H1 (cell line): ENCODE measurements around the gene HLA-F. TPM values are rescaled to one million over a fixed set of nuclear protein-coding genes. Genes with fewer than 3 reads are reported as not detected.

Experiments used
- CTCF ChIA-PET: fragments of 300-600 bp; sonication (Branson Sonifier 250); formaldehyde crosslinking; loops from one replicate; lab custom pipeline; 2021; ENCODE audit not compliant: partially characterized antibody; lab: Charles Lee
- POLR2A ChIA-PET: fragments of 300-600 bp; sonication (Branson Sonifier 250); formaldehyde crosslinking; loops from one replicate; lab custom pipeline; 2021; ENCODE audit warnings: inconsistent platforms; ENCODE audit not compliant: partially characterized antibody; lab: Charles Lee
- DNase-seq, 2 experiments: peaks; one replicate each; pipeline versions ENCODE4 v3.0.0 to v3.0.0-alpha.2; 2010 to 2022; ENCODE audit warnings: low spot score in 2 of 2, low read depth in 1 of 2, mixed read lengths in 1 of 2
- FAIRE-seq: peaks from 2 replicates; lab custom pipeline; 2011; peaks lifted over from hg19 to GRCh38; lab: Jason Lieb, UNC
- H2AFZ ChIP-seq: 2 replicates; pipeline ENCODE4 v1.8.1; 2012; ENCODE audit warnings: low read length, inconsistent platforms
- H2AK5ac ChIP-seq: 2 replicates; pipeline ENCODE4 v1.6.1; 2013; ENCODE audit warnings: low read depth, low read length
- H2BK120ac ChIP-seq: replicated peaks from 2 replicates; pipeline ENCODE3; 2013; ENCODE audit warnings: low read depth, low read length, inconsistent platforms
- H2BK12ac ChIP-seq: 2 replicates; pipeline ENCODE4 v1.6.1; 2013; ENCODE audit warnings: low read depth, low read length
- H2BK15ac ChIP-seq: 2 replicates; pipeline ENCODE4 v1.6.1; 2013; ENCODE audit warnings: low read length
- H2BK20ac ChIP-seq: 2 replicates; pipeline ENCODE4 v1.6.1; 2013; ENCODE audit warnings: low read length
- H2BK5ac ChIP-seq: 2 replicates; pipeline ENCODE4 v1.6.1; 2013; ENCODE audit warnings: low read depth, low read length
- H3K14ac ChIP-seq: 2 replicates; pipeline ENCODE4 v1.6.1; 2013; ENCODE audit warnings: inconsistent platforms; ENCODE audit not compliant: insufficient read length
- H3K18ac ChIP-seq: 2 replicates; pipeline ENCODE4 v1.6.1; 2013; ENCODE audit warnings: low read length; ENCODE audit errors: extremely low read depth
- H3K23ac ChIP-seq: 2 replicates; pipeline ENCODE4 v1.6.1; 2013; ENCODE audit warnings: inconsistent platforms; ENCODE audit not compliant: insufficient read length
- H3K23me2 ChIP-seq: 2 replicates; pipeline ENCODE4 v1.6.1; 2013; ENCODE audit warnings: low read depth, low read length
- H3K27ac ChIP-seq: 2 replicates; pipeline ENCODE4 v1.6.1; 2011; ENCODE audit warnings: low read depth, low read length, inconsistent platforms
- H3K27me3 ChIP-seq, 4 experiments: replicated peaks in 1 of 4; 1 replicate in 1 of 4; 2 replicates in 3 of 4; pipeline versions ENCODE4 v1.6.1 to v1.8.1; 2011 to 2013; ENCODE audit warnings: low read length in 3 of 4, mild to moderate bottlenecking in 3 of 4, inconsistent platforms in 2 of 4, mixed read lengths in 2 of 4, moderate library complexity in 1 of 4; ENCODE audit not compliant: control insufficient read depth in 3 of 4, insufficient read depth in 3 of 4; ENCODE audit errors: extremely low read depth in 1 of 4
- H3K36me3 ChIP-seq, 4 experiments: 2 replicates each; pipeline versions ENCODE4 v1.6.1 to v1.8.1; 2011 to 2013; ENCODE audit warnings: mild to moderate bottlenecking in 4 of 4, low read length in 3 of 4, moderate library complexity in 2 of 4, control low read depth in 1 of 4, inconsistent platforms in 1 of 4; ENCODE audit not compliant: insufficient read depth in 4 of 4, control insufficient read depth in 2 of 4
- H3K4ac ChIP-seq: replicated peaks from 2 replicates; pipeline ENCODE3; 2013; ENCODE audit warnings: low read length, low read depth, mixed read lengths, inconsistent platforms; ENCODE audit not compliant: insufficient read length
- H3K4me1 ChIP-seq, 4 experiments: replicated peaks in 1 of 4; 1 replicate in 1 of 4; 2 replicates in 3 of 4; pipeline versions ENCODE4 v1.6.1 to v1.8.1; 2011 to 2013; ENCODE audit warnings: low read length in 3 of 4, inconsistent platforms in 2 of 4, mixed read lengths in 1 of 4; ENCODE audit not compliant: insufficient read depth in 4 of 4, control insufficient read depth in 3 of 4
- H3K4me2 ChIP-seq, 2 experiments: 2 replicates each; pipeline versions ENCODE4 v1.6.1 to v1.8.1; 2011 to 2013; ENCODE audit warnings: low read depth in 2 of 2, low read length in 2 of 2, control low read depth in 1 of 2, inconsistent platforms in 1 of 2, mild to moderate bottlenecking in 1 of 2; ENCODE audit not compliant: insufficient read depth in 1 of 2
- H3K4me3 ChIP-seq, 4 experiments: fragments of 200-600, 300-600 bp in 1 of 4; sonication (generic), shearing (Covaris generic), sonication (Bioruptor Twin) in 1 of 4; 2 replicates each; pipeline versions ENCODE4 v1.5.1 to v1.8.1; 2011 to 2016; ENCODE audit warnings: low read length in 4 of 4, low read depth in 3 of 4, control low read depth in 2 of 4, inconsistent platforms in 2 of 4, mild to moderate bottlenecking in 2 of 4, mixed read lengths in 1 of 4, moderate library complexity in 1 of 4; ENCODE audit not compliant: insufficient read depth in 2 of 4; ENCODE audit errors: extremely low read depth in 1 of 4
- H3K56ac ChIP-seq: replicated peaks from 2 replicates; pipeline ENCODE3; 2013; ENCODE audit warnings: low read depth, mild to moderate bottlenecking, mixed read lengths, low read length, inconsistent platforms; ENCODE audit not compliant: insufficient read length
- H3K79me1 ChIP-seq: 2 replicates; pipeline ENCODE4 v1.6.1; 2013; ENCODE audit warnings: low read depth, low read length, control low read depth
- H3K79me2 ChIP-seq, 2 experiments: 2 replicates each; pipeline versions ENCODE4 v1.6.1 to v1.8.1; 2012 to 2013; ENCODE audit warnings: low read length in 2 of 2, mild to moderate bottlenecking in 2 of 2, inconsistent platforms in 1 of 2; ENCODE audit not compliant: insufficient read depth in 2 of 2, control insufficient read depth in 1 of 2
- H3K9ac ChIP-seq, 4 experiments: replicated peaks in 1 of 4; 1 replicate in 1 of 4; 2 replicates in 3 of 4; pipeline versions ENCODE4 v1.6.1 to v1.8.1; 2011 to 2013; ENCODE audit warnings: low read depth in 3 of 4, low read length in 3 of 4, control low read depth in 2 of 4, mild to moderate bottlenecking in 2 of 4, moderate library complexity in 2 of 4, inconsistent platforms in 1 of 4; ENCODE audit errors: extremely low read depth in 1 of 4
- H3K9me3 ChIP-seq, 2 experiments: 2 replicates each; pipeline versions ENCODE4 v1.6.1 to v1.8.1; 2012 to 2013; ENCODE audit warnings: mild to moderate bottlenecking in 2 of 2, moderate library complexity in 2 of 2, control low read depth in 1 of 2, inconsistent platforms in 1 of 2, low read depth in 1 of 2, low read length in 1 of 2, mixed read lengths in 1 of 2; ENCODE audit not compliant: insufficient read depth in 2 of 2
- H4K20me1 ChIP-seq, 2 experiments: replicated peaks in 1 of 2; 2 replicates each; pipeline versions ENCODE3 to v1.8.1; 2011 to 2013; ENCODE audit warnings: inconsistent platforms in 2 of 2, low read length in 2 of 2, mild to moderate bottlenecking in 1 of 2; ENCODE audit not compliant: insufficient read depth in 2 of 2, control insufficient read depth in 1 of 2
- H4K5ac ChIP-seq: 2 replicates; pipeline ENCODE4 v1.6.1; 2013; ENCODE audit warnings: low read length, low read depth, mixed read lengths, inconsistent platforms; ENCODE audit not compliant: insufficient read length
- H4K8ac ChIP-seq: 2 replicates; pipeline ENCODE4 v1.8.0; 2013; ENCODE audit warnings: mild to moderate bottlenecking, moderate library complexity, low read length, inconsistent platforms; ENCODE audit not compliant: insufficient read depth; ENCODE audit errors: extremely low read depth
- H4K91ac ChIP-seq: replicated peaks from 2 replicates; pipeline ENCODE3; 2013; ENCODE audit warnings: low read length, mixed read lengths, inconsistent platforms; ENCODE audit not compliant: insufficient read length
- ASH2L ChIP-seq: fragments of 200-600, 300-600 bp; sonication (generic); IDR thresholded peaks from one replicate; pipeline ENCODE4 v1.7.1; 2017; ENCODE audit warnings: low read length
- BACH1 ChIP-seq: IDR thresholded peaks from 2 replicates; pipeline ENCODE4 v1.6.1; 2012; ENCODE audit warnings: low read length, improper control_type of control experiment
- CHD2 ChIP-seq: IDR thresholded peaks from 2 replicates; pipeline ENCODE4 v1.6.1; 2012; ENCODE audit warnings: low read length, improper control_type of control experiment
- POLR2A ChIP-seq, 2 experiments: IDR thresholded peaks; 1 replicate in 1 of 2; 2 replicates in 1 of 2; pipeline ENCODE4 v1.6.1; 2011; ENCODE audit warnings: low read depth in 2 of 2, low read length in 2 of 2, mild to moderate bottlenecking in 2 of 2; ENCODE audit errors: control extremely low read depth in 1 of 2
- RAD21 ChIP-seq, 2 experiments: IDR thresholded peaks in 1 of 2; conservative IDR thresholded peaks in 1 of 2; 2 replicates each; pipeline ENCODE4 v1.6.1; 2011; ENCODE audit warnings: low read depth in 2 of 2, low read length in 2 of 2, improper control_type of control experiment in 1 of 2, inconsistent platforms in 1 of 2, mild to moderate bottlenecking in 1 of 2, moderate library complexity in 1 of 2
- RXRA ChIP-seq: IDR thresholded peaks from 2 replicates; pipeline ENCODE4 v1.6.1; 2011; ENCODE audit warnings: low read depth, mild to moderate bottlenecking, low read length, moderate library complexity; ENCODE audit not compliant: insufficient read depth
- SAP30 ChIP-seq: fragments of 300-600 bp; sonication (generic); IDR thresholded peaks from 2 replicates; pipeline ENCODE4 v1.7.1; 2012; ENCODE audit warnings: low read length, moderate library complexity, mild to moderate bottlenecking, inconsistent platforms; ENCODE audit not compliant: insufficient read depth, insufficient replicate concordance
- SP1 ChIP-seq: IDR thresholded peaks from 2 replicates; pipeline ENCODE4 v1.6.1; 2011; ENCODE audit warnings: low read depth, low read length
- SP4 ChIP-seq: IDR thresholded peaks from 2 replicates; pipeline ENCODE4 v1.6.1; 2012; ENCODE audit warnings: low read length, inconsistent platforms
- TAF7 ChIP-seq: optimal IDR thresholded peaks from 2 replicates; pipeline ENCODE3; 2011; ENCODE audit warnings: low read depth, mild to moderate bottlenecking, inconsistent platforms, low read length, moderate library complexity, borderline replicate concordance
- WGBS, 2 experiments: shearing (Covaris generic) in 1 of 2; methylation state at CpG; one replicate each; pipeline versions ENCODE4 v1.1.6 to v1.1.7; 2013 to 2015; ENCODE audit warnings: low lambda C conversion rate in 2 of 2, mixed read lengths in 2 of 2, inconsistent platforms in 1 of 2, low coverage in 1 of 2, missing lambda C conversion rate in 1 of 2; ENCODE audit not compliant: insufficient replicate concordance in 2 of 2, insufficient coverage in 1 of 2, insufficient read length in 1 of 2; ENCODE audit errors: extremely low coverage in 1 of 2, missing lambda C conversion rate in 1 of 2; 5-methylcytosine and 5-hydroxymethylcytosine counted together
- polyA plus RNA-seq, 7 experiments: library from polyadenylated mRNA; depleted of rRNA in 3 of 7; stranded (reverse) in 5 of 7; unstranded in 2 of 7; fragments of >200 nt in 5 of 7; fragments of 200-250 nt in 2 of 7; gene quantifications; 1 replicate in 5 of 7; 2 replicates in 1 of 7; 4 replicates in 1 of 7; pipeline versions ENCODE4 v1.2.1 to v1.2.3, GENCODE V29; 2011 to 2013; ENCODE audit warnings: missing spikeins in 2 of 7, mixed read lengths in 2 of 7
- total RNA-seq: library from RNA; stranded (reverse); fragmentation: NEBNext Ultra II Directional; extraction: Animal tissue kit (Norgen Biotek cat#: 25700); gene quantifications from 2 replicates; pipeline ENCODE4 v1.2.1, GENCODE V29; 2021
- TF ChIP-seq, protein P1 (sequence below): IDR thresholded peaks from 2 replicates; pipeline ENCODE4 v1.6.1; 2012; ENCODE audit warnings: inconsistent platforms
- TF ChIP-seq, protein P2 (sequence below): IDR thresholded peaks from 2 replicates; pipeline ENCODE4 v1.6.1; 2011; ENCODE audit warnings: low read depth, mild to moderate bottlenecking, low read length; ENCODE audit not compliant: insufficient read depth

The HLA-F gene
- total and polyA plus RNA-seq, 2 of the 8 experiments (the other 6 are each of a cell fraction or from before 2014, with no cell fraction given), result 9.6 to 11.7 TPM

DNA sequence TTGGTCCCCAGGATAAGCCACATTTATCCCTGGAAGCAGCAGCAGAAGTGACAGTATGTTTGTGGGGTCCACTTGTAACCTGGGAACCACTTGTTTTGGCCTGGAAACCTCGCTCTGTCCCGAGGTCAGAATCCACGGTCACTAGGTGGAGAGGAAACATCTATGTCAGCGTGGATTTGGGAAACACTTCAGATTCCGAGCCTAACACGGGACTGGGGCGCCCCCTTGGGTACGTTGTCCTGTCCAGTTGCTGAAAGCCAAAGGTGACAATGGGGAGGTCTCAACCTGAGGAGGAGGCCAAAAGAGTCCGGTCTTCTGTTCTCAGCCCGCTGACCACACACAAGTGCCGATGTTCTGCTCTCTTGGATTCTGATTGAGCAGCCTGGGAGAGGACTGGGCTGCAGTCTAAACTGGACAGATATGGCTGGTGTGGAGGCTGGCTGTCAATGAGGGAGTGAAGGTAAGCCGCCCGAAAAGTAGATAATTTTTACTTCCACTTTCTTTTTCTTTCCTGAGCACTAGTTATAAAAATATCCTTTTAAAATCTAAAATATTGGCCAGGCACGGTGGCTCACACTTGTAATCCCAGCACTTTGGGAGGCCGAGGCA, 37.4 kb upstream of the HLA-F start:
- H3K14ac ChIP-seq, result no peak overlapping the region
- no peaks in the 10 kb centered on the region for H3K27me3 ChIP-seq
- no peaks in the 10 kb centered on the region for H4K20me1 ChIP-seq
- no peak overlapping the region for H3K9ac ChIP-seq
- H2AK5ac ChIP-seq, result no peak overlapping the region
- no peak overlapping the region for H3K56ac ChIP-seq
- WGBS, 2 experiments, result 56% methylated on average over 15 of the region's 15 CpGs; no CpG with 5 or more reads in 1 of the 2 experiments
- CTCF ChIA-PET, result interaction anchor here (0.6 to 12.7 kb wide), 10 partner anchors 10 to 78 kb away, joined by 3 to 502 read pairs (median 8); partner anchors contain the start of gene MOG
- H3K36me3 ChIP-seq, result no peaks in the 10 kb centered on the region
- POLR2A ChIA-PET, result interaction anchor here (1.1 kb wide), 1 partner anchor 87 kb away, joined by 3 read pairs; no protein-coding TSS in a partner anchor
- FAIRE-seq (peak; percentile 85), DNase-seq (peak in 1 of 2 experiments; percentile 88)
- no peak overlapping the region for H4K5ac ChIP-seq
- H3K27ac ChIP-seq, result no peak overlapping the region
- no peak overlapping the region for H2BK15ac ChIP-seq
- H3K9me3 ChIP-seq, result peaks cover 0 to 6% of the 10 kb centered on the region in 2 experiments; a peak in 2 of 4 replicates
- H2BK20ac ChIP-seq, result no peak overlapping the region
- H3K18ac ChIP-seq, result no peak overlapping the region
- H3K4me2 ChIP-seq, result no peak overlapping the region
- no peak overlapping the region for H3K4ac ChIP-seq
- no peaks in the 10 kb centered on the region for H3K79me1 ChIP-seq
- H3K4me3 ChIP-seq, result no peak overlapping the region
- no peak overlapping the region for H4K8ac ChIP-seq
- 0 out of 2 replicates have a peak overlapping the region, but pooled peaks have one; percentile 82 for H2AFZ ChIP-seq
- H3K23ac ChIP-seq, result no peak overlapping the region
- no peak overlapping the region for H4K91ac ChIP-seq
- peaks cover 0 to 8% (median 0%) of the 10 kb centered on the region in 4 experiments; a peak in 4 of 7 replicates for H3K4me1 ChIP-seq
- H3K23me2 ChIP-seq, result no peaks in the 10 kb centered on the region
- H3K79me2 ChIP-seq, result no peaks in the 10 kb centered on the region
- H2BK5ac ChIP-seq, result no peak overlapping the region
- no peak overlapping the region; the same call in 1 of the 2 replicates for H2BK12ac ChIP-seq
- H2BK120ac ChIP-seq, result no peak overlapping the region
- TF ChIP-seq CHD2 (no peak), TAF7 (no peak), BACH1 (peak; percentile 60; the same call in 1 of the 2 replicates), ASH2L (no peak), POLR2A (IDR thresholded peaks at IDR 0.05; ENCODE audit: control extremely low read depth in 1 of 2, low read depth in 2 of 2, low read length in 2 of 2) (no peak), SP1 (no peak), SAP30 (no peak), RXRA (no peak), RAD21 (IDR thresholded peaks at IDR 0.05 in 1 of 2, conservative IDR thresholded peaks at IDR 0.05 in 1 of 2; ENCODE audit: low read depth in 2 of 2, low read length in 2 of 2) (peak; percentile 93 to 97), SP4 (no peak)
- TF ChIP-seq, protein P1, sequence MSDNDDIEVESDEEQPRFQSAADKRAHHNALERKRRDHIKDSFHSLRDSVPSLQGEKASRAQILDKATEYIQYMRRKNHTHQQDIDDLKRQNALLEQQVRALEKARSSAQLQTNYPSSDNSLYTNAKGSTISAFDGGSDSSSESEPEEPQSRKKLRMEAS, result no peak
- TF ChIP-seq, protein P2, sequence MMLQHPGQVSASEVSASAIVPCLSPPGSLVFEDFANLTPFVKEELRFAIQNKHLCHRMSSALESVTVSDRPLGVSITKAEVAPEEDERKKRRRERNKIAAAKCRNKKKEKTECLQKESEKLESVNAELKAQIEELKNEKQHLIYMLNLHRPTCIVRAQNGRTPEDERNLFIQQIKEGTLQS, result no peak
